ENCODE measurements around the gene PHAF1. TPM values are rescaled to one million over a fixed set of nuclear protein-coding genes. Genes with fewer than 3 reads are reported as not detected.

The PHAF1 gene
- total and polyA plus RNA-seq, 9 of the 15 experiments (the other 6 are each of a cell fraction or from before 2014, with no cell fraction given): 5.1 to 25.4 (median 13.8) TPM

DNA sequence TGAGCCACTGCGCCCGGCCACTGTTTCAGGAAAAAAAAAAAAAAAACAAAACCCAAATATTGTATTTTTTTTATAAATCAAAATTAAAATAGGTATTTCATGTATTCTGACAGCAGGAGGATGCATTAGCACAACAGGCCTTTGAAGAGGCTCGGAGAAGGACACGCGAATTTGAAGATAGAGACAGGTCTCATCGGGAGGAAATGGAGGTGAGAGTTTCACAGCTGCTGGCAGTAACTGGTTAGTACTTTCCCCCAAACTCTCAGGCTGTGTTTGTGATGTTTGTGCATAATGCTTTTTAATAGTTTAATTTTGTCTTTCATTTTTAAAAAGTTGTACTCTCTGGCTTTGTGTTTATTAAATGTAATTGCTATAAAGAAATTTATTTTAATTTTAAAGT is 27.6 kb upstream of the PHAF1 start (continued):
- no peak for TF ChIP-seq MGA (IDR thresholded peaks at IDR 0.05)
- TF ChIP-seq, protein P1, sequence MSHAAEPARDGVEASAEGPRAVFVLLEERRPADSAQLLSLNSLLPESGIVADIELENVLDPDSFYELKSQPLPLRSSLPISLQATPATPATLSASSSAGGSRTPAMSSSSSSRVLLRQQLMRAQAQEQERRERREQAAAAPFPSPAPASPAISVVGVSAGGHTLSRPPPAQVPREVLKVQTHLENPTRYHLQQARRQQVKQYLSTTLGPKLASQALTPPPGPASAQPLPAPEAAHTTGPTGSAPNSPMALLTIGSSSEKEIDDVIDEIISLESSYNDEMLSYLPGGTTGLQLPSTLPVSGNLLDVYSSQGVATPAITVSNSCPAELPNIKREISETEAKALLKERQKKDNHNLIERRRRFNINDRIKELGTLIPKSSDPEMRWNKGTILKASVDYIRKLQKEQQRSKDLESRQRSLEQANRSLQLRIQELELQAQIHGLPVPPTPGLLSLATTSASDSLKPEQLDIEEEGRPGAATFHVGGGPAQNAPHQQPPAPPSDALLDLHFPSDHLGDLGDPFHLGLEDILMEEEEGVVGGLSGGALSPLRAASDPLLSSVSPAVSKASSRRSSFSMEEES (CRISPR knock-in tag; IDR thresholded peaks at IDR 0.05): no peak

Data from K562 (cell line).